Neural progenitor cell (in vitro differentiated cells): ENCODE data around the gene CRYZL1. TPM values are rescaled to one million over a fixed set of nuclear protein-coding genes. Genes with fewer than 3 reads are reported as not detected.
"Not testable (repeated sequence)": the region's sequence is repeated elsewhere in the genome, so short reads cannot be mapped to it uniquely, and the experiment has no call there.

Source experiments
- DNase-seq: peaks from one replicate; pipeline ENCODE4 v3.0.0-alpha.2; 2016; ENCODE audit warnings: low spot score
- H2AFZ ChIP-seq: fragments of 200-600 bp; sonication (generic); replicated peaks from 2 replicates; pipeline ENCODE4 v1.6.1; 2016; ENCODE audit warnings: antibody characterized with exemption
- H3F3A ChIP-seq: fragments of 200-600 bp; sonication (generic); 2 replicates; pipeline ENCODE4 v1.6.1; 2016; ENCODE audit warnings: antibody characterized with exemption, low read depth
- H3K27ac ChIP-seq: fragments of 200-600 bp; sonication (generic); 2 replicates; pipeline ENCODE4 v1.5.1; 2016; ENCODE audit warnings: mild to moderate bottlenecking
- H3K27me3 ChIP-seq: fragments of 200-600 bp; sonication (generic); 2 replicates; pipeline ENCODE4 v1.6.1; 2016; ENCODE audit warnings: mild to moderate bottlenecking, moderate library complexity
- H3K36me3 ChIP-seq: fragments of 200-600 bp; sonication (generic); 2 replicates; pipeline ENCODE4 v1.5.1; 2016
- H3K4me1 ChIP-seq: fragments of 200-600 bp; sonication (generic); 2 replicates; pipeline ENCODE4 v1.6.1; 2016; ENCODE audit warnings: mixed run types
- H3K4me2 ChIP-seq: fragments of 200-600 bp; sonication (generic); 2 replicates; pipeline ENCODE4 v1.6.1; 2016
- H3K4me3 ChIP-seq: fragments of 200-600 bp; sonication (generic); 2 replicates; pipeline ENCODE4 v1.5.1; 2016
- H3K79me2 ChIP-seq: fragments of 200-600 bp; sonication (generic); 2 replicates; pipeline ENCODE4 v1.6.1; 2016; ENCODE audit warnings: low read depth
- H3K9ac ChIP-seq: fragments of 200-600 bp; sonication (generic); 2 replicates; pipeline ENCODE4 v1.6.1; 2016
- H3K9me3 ChIP-seq: fragments of 200-600 bp; sonication (generic); 2 replicates; pipeline ENCODE4 v1.5.1; 2016; ENCODE audit warnings: low read depth
- H4K20me1 ChIP-seq: fragments of 200-600 bp; sonication (generic); 2 replicates; pipeline ENCODE4 v1.6.1; 2016; ENCODE audit warnings: low read depth
- H3K27ac Mint-ChIP-seq: 3 replicates; pipeline ENCODE4 v1.8.0; 2021; ENCODE audit warnings: mixed read lengths
- H3K27me3 Mint-ChIP-seq: 2 replicates; pipeline ENCODE4 v1.8.0; 2022; ENCODE audit warnings: low read depth, mild to moderate bottlenecking, inconsistent platforms, moderate library complexity, mixed read lengths; ENCODE audit not compliant: insufficient read depth
- H3K36me3 Mint-ChIP-seq: 3 replicates; pipeline ENCODE4 v1.8.0; 2021; ENCODE audit warnings: mixed read lengths
- H3K4me1 Mint-ChIP-seq: 3 replicates; pipeline ENCODE4 v1.8.0; 2021; ENCODE audit warnings: mixed read lengths
- H3K4me3 Mint-ChIP-seq: 3 replicates; pipeline ENCODE4 v1.8.0; 2021; ENCODE audit warnings: mild to moderate bottlenecking, moderate library complexity, mixed read lengths
- H3K9me3 Mint-ChIP-seq: 3 replicates; pipeline ENCODE4 v1.8.0; 2020; ENCODE audit warnings: mixed read lengths
- EZH2 ChIP-seq: fragments of 200-600 bp; sonication (generic); IDR thresholded peaks from 2 replicates; pipeline ENCODE4 v1.6.1; 2017; ENCODE audit warnings: antibody characterized with exemption, mild to moderate bottlenecking, moderate library complexity
- EZH2phosphoT487 ChIP-seq: fragments of 200-600 bp; sonication (generic); IDR thresholded peaks from 2 replicates; pipeline ENCODE4 v1.6.1; 2017; ENCODE audit warnings: antibody characterized with exemption
- total RNA-seq: library from RNA; depleted of rRNA; stranded (reverse); fragments of >200 nt; gene quantifications from 2 replicates; pipeline ENCODE4 v1.2.3, GENCODE V29; 2015; ENCODE audit warnings: low replicate concordance
- TF ChIP-seq, protein P1 (sequence below): fragments of 200-600 bp; sonication (generic); IDR thresholded peaks from 2 replicates; pipeline ENCODE4 v1.5.1; 2017; ENCODE audit warnings: antibody characterized with exemption, mild to moderate bottlenecking

Gene CRYZL1
- total RNA-seq, 1 donor from 2014 or later, result 80.0 TPM

DNA sequence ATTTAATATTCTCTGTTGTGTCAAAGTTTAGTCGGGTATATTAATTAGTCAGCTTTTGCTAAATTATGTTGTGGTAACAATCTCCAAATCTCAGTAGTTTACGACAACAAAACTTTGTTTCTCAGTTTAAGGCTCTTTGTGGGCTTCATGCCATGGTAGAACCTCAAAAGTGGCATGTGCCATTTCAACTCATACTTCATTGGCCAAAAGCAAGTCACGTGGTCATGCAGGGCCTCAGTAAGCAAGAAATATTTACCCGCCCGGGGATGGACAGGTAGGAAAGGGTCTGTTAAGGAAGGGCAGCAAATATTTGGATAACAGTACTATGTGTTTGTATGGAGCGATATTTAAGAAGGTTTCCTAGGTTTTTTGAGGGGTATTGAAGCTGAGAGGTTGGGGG lies 39.3 kb upstream of the CRYZL1 start:
- Histone ChIP-seq H3F3A (peaks cover 18% of the 10 kb centered on the region), H3K9ac (no peak overlapping the region), H3K36me3 (no peaks in the 10 kb centered on the region), H3K27ac (no peak overlapping the region), H4K20me1 (peaks cover 52% of the 10 kb centered on the region), H2AFZ (no peak overlapping the region), H3K79me2 (peaks cover 100% of the 10 kb centered on the region), H3K4me1 (peaks cover 23% of the 10 kb centered on the region), H3K27me3 (no peaks in the 10 kb centered on the region), H3K9me3 (no peaks in the 10 kb centered on the region), H3K4me3 (no peak overlapping the region), H3K4me2 (no peak overlapping the region)
- Mint-ChIP-seq H3K9me3 (peaks cover 16% of the 10 kb centered on the region), H3K4me1 (peaks cover 34% of the 10 kb centered on the region), H3K36me3 (peaks cover 33% of the 10 kb centered on the region), H3K27me3 (peaks cover 2% of the 10 kb centered on the region), H3K4me3 (no peak overlapping the region), H3K27ac (peak overlapping the region; percentile 29)
- no peak for DNase-seq
- TF ChIP-seq EZH2 (no peak), EZH2phosphoT487 (no peak)
- TF ChIP-seq, protein P1, sequence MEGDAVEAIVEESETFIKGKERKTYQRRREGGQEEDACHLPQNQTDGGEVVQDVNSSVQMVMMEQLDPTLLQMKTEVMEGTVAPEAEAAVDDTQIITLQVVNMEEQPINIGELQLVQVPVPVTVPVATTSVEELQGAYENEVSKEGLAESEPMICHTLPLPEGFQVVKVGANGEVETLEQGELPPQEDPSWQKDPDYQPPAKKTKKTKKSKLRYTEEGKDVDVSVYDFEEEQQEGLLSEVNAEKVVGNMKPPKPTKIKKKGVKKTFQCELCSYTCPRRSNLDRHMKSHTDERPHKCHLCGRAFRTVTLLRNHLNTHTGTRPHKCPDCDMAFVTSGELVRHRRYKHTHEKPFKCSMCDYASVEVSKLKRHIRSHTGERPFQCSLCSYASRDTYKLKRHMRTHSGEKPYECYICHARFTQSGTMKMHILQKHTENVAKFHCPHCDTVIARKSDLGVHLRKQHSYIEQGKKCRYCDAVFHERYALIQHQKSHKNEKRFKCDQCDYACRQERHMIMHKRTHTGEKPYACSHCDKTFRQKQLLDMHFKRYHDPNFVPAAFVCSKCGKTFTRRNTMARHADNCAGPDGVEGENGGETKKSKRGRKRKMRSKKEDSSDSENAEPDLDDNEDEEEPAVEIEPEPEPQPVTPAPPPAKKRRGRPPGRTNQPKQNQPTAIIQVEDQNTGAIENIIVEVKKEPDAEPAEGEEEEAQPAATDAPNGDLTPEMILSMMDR, result no peak

DNA sequence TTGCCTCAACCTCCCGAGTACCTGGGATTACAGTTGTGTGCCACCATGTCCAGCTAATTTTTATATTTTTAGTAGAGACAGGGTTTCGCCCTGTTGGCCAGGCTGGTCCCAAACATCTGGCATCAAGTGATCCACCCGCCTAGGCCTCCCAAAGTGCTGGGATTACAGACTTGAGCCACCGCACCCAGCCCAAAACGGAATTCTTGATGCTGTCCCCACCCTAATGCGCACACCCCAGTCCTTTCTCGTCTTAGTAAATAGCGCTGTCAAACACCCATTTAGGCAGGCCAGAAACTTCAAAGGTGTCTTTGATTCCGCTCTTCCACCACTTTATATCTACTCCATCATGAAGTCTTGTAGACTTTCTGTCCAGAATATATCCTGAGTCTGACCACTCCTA lies 35.9 kb upstream of the CRYZL1 start:
- Histone ChIP-seq H3F3A (peaks cover 3% of the 10 kb centered on the region), H3K27me3 (no peaks in the 10 kb centered on the region), H3K9me3 (no peaks in the 10 kb centered on the region), H3K4me2 (no peak overlapping the region), H3K27ac (no peak overlapping the region), H3K4me1 (peaks cover 10% of the 10 kb centered on the region), H3K9ac (no peak overlapping the region), H2AFZ (no peak overlapping the region), H3K36me3 (no peaks in the 10 kb centered on the region), H3K4me3 (no peak overlapping the region), H3K79me2 (peaks cover 100% of the 10 kb centered on the region), H4K20me1 (peaks cover 52% of the 10 kb centered on the region)
- DNase-seq, result no peak
- Mint-ChIP-seq H3K4me3 (no peak overlapping the region), H3K27me3 (peaks cover 2% of the 10 kb centered on the region), H3K4me1 (peaks cover 13% of the 10 kb centered on the region), H3K36me3 (peaks cover 38% of the 10 kb centered on the region), H3K27ac (no peak overlapping the region), H3K9me3 (peaks cover 17% of the 10 kb centered on the region)
- no peak for TF ChIP-seq EZH2phosphoT487
- TF ChIP-seq, protein P1, result no peak
- no peak for TF ChIP-seq EZH2

DNA sequence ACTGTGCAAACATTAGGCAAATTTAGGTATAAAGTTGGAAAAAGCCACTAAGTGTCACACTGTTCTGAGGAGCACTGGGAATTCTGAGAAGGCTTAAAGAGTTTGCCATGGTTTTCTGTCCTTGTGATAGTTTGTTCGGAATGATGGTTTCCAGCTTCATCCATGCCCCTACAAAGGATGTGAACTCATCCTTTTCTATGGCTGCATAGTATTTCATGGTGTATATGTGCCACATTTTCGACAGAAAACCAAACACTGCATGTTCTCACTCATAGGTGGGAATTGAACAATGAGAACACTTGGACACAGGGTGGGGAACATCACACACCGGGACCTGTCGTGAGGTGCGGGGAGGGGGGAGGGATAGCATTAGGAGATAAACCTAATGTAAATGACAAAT lies 35.1 kb upstream of the CRYZL1 start:
- not testable (repeated sequence) for H2AFZ ChIP-seq, H3K9ac ChIP-seq, H3K27ac ChIP-seq, H3K4me3 ChIP-seq, H3K4me2 ChIP-seq, H3K27me3 Mint-ChIP-seq, DNase-seq, H3F3A ChIP-seq, H3K27ac Mint-ChIP-seq, H3K9me3 ChIP-seq, H3K4me1 ChIP-seq, H3K36me3 ChIP-seq, H3K27me3 ChIP-seq, H3K4me3 Mint-ChIP-seq
- H3K4me1 Mint-ChIP-seq, result peaks cover 15% of the 10 kb centered on the region
- Histone ChIP-seq H4K20me1 (peaks cover 52% of the 10 kb centered on the region), H3K79me2 (peaks cover 100% of the 10 kb centered on the region)
- H3K36me3 Mint-ChIP-seq, result peaks cover 44% of the 10 kb centered on the region
- peaks cover 23% of the 10 kb centered on the region for H3K9me3 Mint-ChIP-seq

GRCh38 chr21:33674226-33674625 lies 32.7 kb upstream of the CRYZL1 start:
- no peak overlapping the region for H3K27ac ChIP-seq
- Mint-ChIP-seq H3K27me3 (peaks cover 2% of the 10 kb centered on the region), H3K9me3 (peaks cover 12% of the 10 kb centered on the region), H3K27ac (no peak overlapping the region), H3K36me3 (peaks cover 44% of the 10 kb centered on the region), H3K4me1 (peaks cover 13% of the 10 kb centered on the region), H3K4me3 (no peak overlapping the region)
- no peak overlapping the region for H3K9ac ChIP-seq
- H4K20me1 ChIP-seq, result peaks cover 73% of the 10 kb centered on the region
- DNase-seq, result no peak
- no peaks in the 10 kb centered on the region for H3K9me3 ChIP-seq
- H3F3A ChIP-seq, result no peaks in the 10 kb centered on the region
- H3K4me2 ChIP-seq, result no peak overlapping the region
- no peaks in the 10 kb centered on the region for H3K27me3 ChIP-seq
- no peak overlapping the region for H3K4me3 ChIP-seq
- H2AFZ ChIP-seq, result no peak overlapping the region
- H3K79me2 ChIP-seq, result peaks cover 100% of the 10 kb centered on the region
- H3K36me3 ChIP-seq, result no peaks in the 10 kb centered on the region
- H3K4me1 ChIP-seq, result peaks cover 10% of the 10 kb centered on the region
- no peak for TF ChIP-seq EZH2
- TF ChIP-seq, protein P1, result no peak
- TF ChIP-seq EZH2phosphoT487, result no peak
